Measurements from ENCODE around the gene MCF2L2.
"Not testable (repeated sequence)": the region's sequence is repeated elsewhere in the genome, so short reads cannot be mapped to it uniquely, and the experiment has no call there.

Gene MCF2L2

GRCh38 chr3:183203670-183204069 is 224.7 kb downstream of the MCF2L2 start:
- no peak for DNase-seq (ENCODE audit: low spot score)

- DNase-seq (ENCODE audit: low spot score), result no peak
These were observed 226.3 kb downstream of the MCF2L2 start for GRCh38 chr3:183202004-183202722.

GRCh38 chr3:183198939-183199338 is 229.5 kb downstream of the MCF2L2 start:
- no peak for DNase-seq (ENCODE audit: low spot score)

GRCh38 chr3:183197734-183198133 is 230.7 kb downstream of the MCF2L2 start:
- DNase-seq (ENCODE audit: low spot score), result no peak

- DNase-seq (ENCODE audit: low spot score), result no peak
These were observed 233.2 kb downstream of the MCF2L2 start for GRCh38 chr3:183195266-183195665.

- no peak for DNase-seq (ENCODE audit: low spot score)
These were observed 234.4 kb downstream of the MCF2L2 start for GRCh38 chr3:183193762-183194689.

- DNase-seq (ENCODE audit: low spot score), result no peak
These were observed 235.6 kb downstream of the MCF2L2 start for GRCh38 chr3:183192650-183193300.

GRCh38 chr3:183189641-183190040 is 238.8 kb downstream of the MCF2L2 start:
- DNase-seq (ENCODE audit: low spot score), result no peak

GRCh38 chr3:183188895-183189462 is 239.4 kb downstream of the MCF2L2 start:
- DNase-seq (ENCODE audit: low spot score), result peak; percentile 56

GRCh38 chr3:183185696-183186095 is 242.7 kb downstream of the MCF2L2 start:
- no peak for DNase-seq (ENCODE audit: low spot score)

- DNase-seq (ENCODE audit: low spot score), result no peak
These were observed 245.4 kb downstream of the MCF2L2 start for GRCh38 chr3:183182732-183183610.

GRCh38 chr3:183182073-183182472 is 246.3 kb downstream of the MCF2L2 start:
- DNase-seq (ENCODE audit: low spot score), result no peak

GRCh38 chr3:183181606-183182005 is 246.8 kb downstream of the MCF2L2 start:
- DNase-seq (ENCODE audit: low spot score), result no peak

GRCh38 chr3:183180784-183181295 is 247.6 kb downstream of the MCF2L2 start:
- DNase-seq (ENCODE audit: low spot score), result no peak

GRCh38 chr3:183180110-183180783 is 248.2 kb downstream of the MCF2L2 start:
- DNase-seq (ENCODE audit: low spot score), result peak; percentile 38

- DNase-seq (ENCODE audit: low spot score), result not testable (repeated sequence)
These were observed 248.9 kb downstream of the MCF2L2 start for GRCh38 chr3:183179550-183179908.

- DNase-seq (ENCODE audit: low spot score), result no peak
These were observed 249.4 kb downstream of the MCF2L2 start for GRCh38 chr3:183178833-183179549.

GRCh38 chr3:183178512-183178832 is 249.9 kb downstream of the MCF2L2 start:
- DNase-seq (ENCODE audit: low spot score), result no peak

- no peak for DNase-seq (ENCODE audit: low spot score)
These were observed 256.3 kb downstream of the MCF2L2 start for GRCh38 chr3:183172051-183172639.

- DNase-seq (ENCODE audit: low spot score), result not testable (repeated sequence)
These were observed 260.4 kb downstream of the MCF2L2 start for GRCh38 chr3:183167975-183168374.

Measured in pons (tissue), 1 donor.